ENCODE data around the gene HPCAL1. TPM values are rescaled to one million over a fixed set of nuclear protein-coding genes. Genes with fewer than 3 reads are reported as not detected.
A peak's percentile ranks its signal among the peaks of the same experiment; 100 is the strongest.

HPCAL1 gene
- total and polyA plus RNA-seq, 8 donors: 22.1 to 32.7 (median 26.4) TPM

GRCh38 chr2:10371441-10372196 lies 68.9 kb downstream of the HPCAL1 start:
- Histone ChIP-seq H3K27ac (peak overlapping the region; percentile 5 to 55 (median 43)), H3K27me3 (no peaks in the 10 kb centered on the region), H3K36me3 (no peaks in the 10 kb centered on the region), H3K4me3 (no peak overlapping the region), H3K4me1 (peaks cover 37 to 61% (median 49%) of the 10 kb centered on the region in 3 donors), H3K9me3 (no peaks in the 10 kb centered on the region)
- 54 to 62% methylated on average over 15 of the region's 15 CpGs for WGBS, 2 donors
- ATAC-seq (no peak), FAIRE-seq (no peak), DNase-seq (peak in 1 of 6 donors; percentile 50)
- intact Hi-C loops (cut with DNase I): no loop called here
- no peak for TF ChIP-seq CTCF (IDR thresholded peaks at IDR 0.05)

GRCh38 chr2:10372203-10372861 lies 69.6 kb downstream of the HPCAL1 start:
- intact Hi-C loops (cut with DNase I): no loop called here
- no peak for TF ChIP-seq CTCF (IDR thresholded peaks at IDR 0.05)
- DNase-seq (peak in 5 of 6 donors; percentile 48 to 82 (median 72)), FAIRE-seq (no peak), ATAC-seq (peak; percentile 52 to 66 (median 64))
- no peaks in the 10 kb centered on the region for H3K36me3 ChIP-seq
- no peak overlapping the region for H3K4me3 ChIP-seq
- peaks cover 37 to 62% (median 52%) of the 10 kb centered on the region in 3 donors for H3K4me1 ChIP-seq
- H3K9me3 ChIP-seq: no peaks in the 10 kb centered on the region
- no peaks in the 10 kb centered on the region for H3K27me3 ChIP-seq
- H3K27ac ChIP-seq: peak overlapping the region; percentile 5 to 55 (median 46)
- 47 to 56% methylated on average over 20 of the region's 20 CpGs for WGBS, 2 donors

GRCh38 chr2:10372862-10373240 lies 70.1 kb downstream of the HPCAL1 start:
- peaks cover 32 to 62% (median 54%) of the 10 kb centered on the region in 3 donors for H3K4me1 ChIP-seq
- H3K27me3 ChIP-seq: no peaks in the 10 kb centered on the region
- DNase-seq (peak in 1 of 6 donors; percentile 69), ATAC-seq (peak; percentile 21 to 33 (median 28)), FAIRE-seq (no peak)
- no peak for TF ChIP-seq CTCF (IDR thresholded peaks at IDR 0.05)
- no peaks in the 10 kb centered on the region for H3K36me3 ChIP-seq
- intact Hi-C loops (cut with DNase I): no loop called here
- WGBS, 2 donors: 34 to 49% methylated on average over 7 of the region's 7 CpGs
- H3K27ac ChIP-seq: peak overlapping the region; percentile 5 to 55 (median 46)
- H3K9me3 ChIP-seq: no peaks in the 10 kb centered on the region
- H3K4me3 ChIP-seq: no peak overlapping the region

GRCh38 chr2:10373931-10374330 lies 71.2 kb downstream of the HPCAL1 start:
- FAIRE-seq (no peak), ATAC-seq (no peak)
- no peak overlapping the region for H3K4me3 ChIP-seq

More at GRCh38 chr2:10373931-10374330, 71.2 kb downstream of the HPCAL1 start:
- H3K4me1 ChIP-seq: peaks cover 24 to 53% (median 48%) of the 10 kb centered on the region in 3 donors
- WGBS, 2 donors: 49 to 59% methylated on average over 10 of the region's 10 CpGs
- no peaks in the 10 kb centered on the region for H3K36me3 ChIP-seq
- no peaks in the 10 kb centered on the region for H3K9me3 ChIP-seq
- intact Hi-C loops (cut with DNase I): no loop called here
- no peaks in the 10 kb centered on the region for H3K27me3 ChIP-seq
- no peak for TF ChIP-seq CTCF (IDR thresholded peaks at IDR 0.05)
- no peak overlapping the region for H3K27ac ChIP-seq
- DNase-seq: peak in 1 of 6 donors; percentile 29
